WERI-Rb-1 (cell line): ENCODE data around the gene GADD45B.
A peak's percentile ranks its signal among the peaks of the same experiment; 100 is the strongest.
"Not testable (repeated sequence)": the region's sequence is repeated elsewhere in the genome, so short reads cannot be mapped to it uniquely, and the experiment has no call there.

Source experiments
- DNase-seq: peaks from one replicate; pipeline ENCODE4 v3.0.0-alpha.2; 2020
- H3K27ac ChIP-seq: fragments of 250-450 bp; sonication (Bioruptor Pico); 2 replicates; pipeline ENCODE4 v1.5.1; 2020; ENCODE audit warnings: mild to moderate bottlenecking, moderate library complexity
- H3K27me3 ChIP-seq: fragments of 250-450 bp; sonication (Bioruptor Pico); 2 replicates; pipeline ENCODE4 v1.5.1; 2021; ENCODE audit warnings: mild to moderate bottlenecking, low read depth, moderate library complexity; ENCODE audit not compliant: insufficient read depth, severe bottlenecking
- H3K36me3 ChIP-seq: fragments of 250-450 bp; sonication (Bioruptor Pico); 2 replicates; pipeline ENCODE4 v1.5.1; 2020; ENCODE audit warnings: mild to moderate bottlenecking, moderate library complexity
- H3K4me3 ChIP-seq: 2 replicates; pipeline ENCODE4 v1.5.1; 2011; ENCODE audit warnings: low read depth, mild to moderate bottlenecking, control low read depth, low read length
- H3K9me3 ChIP-seq: fragments of 250-450 bp; sonication (Bioruptor Pico); 2 replicates; pipeline ENCODE4 v1.5.1; 2021; ENCODE audit warnings: mild to moderate bottlenecking, moderate library complexity; ENCODE audit not compliant: severe bottlenecking
- TF ChIP-seq, protein P1 (sequence below): IDR thresholded peaks from 2 replicates; pipeline ENCODE4 v1.5.1; 2011; ENCODE audit warnings: low read depth, mild to moderate bottlenecking, control low read depth, inconsistent platforms, low read length

Gene GADD45B

DNA sequence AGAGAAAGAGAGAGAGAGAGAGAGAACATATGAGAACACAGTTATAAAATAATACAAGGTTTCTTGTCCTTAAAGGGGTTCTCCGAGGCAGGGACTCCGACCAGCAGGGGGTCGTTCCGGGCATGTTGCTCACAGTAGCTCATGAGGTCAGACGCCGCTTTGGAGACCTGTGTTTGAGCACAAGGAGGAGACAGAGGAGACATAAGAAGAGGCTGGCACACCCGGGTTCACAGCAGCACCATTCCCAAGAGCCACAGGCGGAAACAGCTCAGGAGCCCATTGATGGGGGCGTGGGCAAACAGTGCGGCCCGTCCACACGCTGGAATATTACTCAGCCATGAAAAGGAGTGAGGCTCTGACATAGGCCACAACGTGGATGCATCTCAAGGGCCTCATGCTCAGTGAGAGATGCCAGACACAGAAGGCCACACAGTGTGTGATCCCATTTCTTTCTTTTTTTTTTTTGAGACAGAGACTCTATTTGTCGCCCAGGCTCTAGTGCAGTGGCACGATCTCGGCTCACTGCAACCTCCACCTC, 39.1 kb downstream of the GADD45B start:
- Histone ChIP-seq H3K4me3 (no peak overlapping the region), H3K27me3 (no peaks in the 10 kb centered on the region), H3K27ac (no peak overlapping the region), H3K36me3 (no peaks in the 10 kb centered on the region), H3K9me3 (no peaks in the 10 kb centered on the region)
- TF ChIP-seq, protein P1, sequence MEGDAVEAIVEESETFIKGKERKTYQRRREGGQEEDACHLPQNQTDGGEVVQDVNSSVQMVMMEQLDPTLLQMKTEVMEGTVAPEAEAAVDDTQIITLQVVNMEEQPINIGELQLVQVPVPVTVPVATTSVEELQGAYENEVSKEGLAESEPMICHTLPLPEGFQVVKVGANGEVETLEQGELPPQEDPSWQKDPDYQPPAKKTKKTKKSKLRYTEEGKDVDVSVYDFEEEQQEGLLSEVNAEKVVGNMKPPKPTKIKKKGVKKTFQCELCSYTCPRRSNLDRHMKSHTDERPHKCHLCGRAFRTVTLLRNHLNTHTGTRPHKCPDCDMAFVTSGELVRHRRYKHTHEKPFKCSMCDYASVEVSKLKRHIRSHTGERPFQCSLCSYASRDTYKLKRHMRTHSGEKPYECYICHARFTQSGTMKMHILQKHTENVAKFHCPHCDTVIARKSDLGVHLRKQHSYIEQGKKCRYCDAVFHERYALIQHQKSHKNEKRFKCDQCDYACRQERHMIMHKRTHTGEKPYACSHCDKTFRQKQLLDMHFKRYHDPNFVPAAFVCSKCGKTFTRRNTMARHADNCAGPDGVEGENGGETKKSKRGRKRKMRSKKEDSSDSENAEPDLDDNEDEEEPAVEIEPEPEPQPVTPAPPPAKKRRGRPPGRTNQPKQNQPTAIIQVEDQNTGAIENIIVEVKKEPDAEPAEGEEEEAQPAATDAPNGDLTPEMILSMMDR: no peak
- DNase-seq: no peak

DNA sequence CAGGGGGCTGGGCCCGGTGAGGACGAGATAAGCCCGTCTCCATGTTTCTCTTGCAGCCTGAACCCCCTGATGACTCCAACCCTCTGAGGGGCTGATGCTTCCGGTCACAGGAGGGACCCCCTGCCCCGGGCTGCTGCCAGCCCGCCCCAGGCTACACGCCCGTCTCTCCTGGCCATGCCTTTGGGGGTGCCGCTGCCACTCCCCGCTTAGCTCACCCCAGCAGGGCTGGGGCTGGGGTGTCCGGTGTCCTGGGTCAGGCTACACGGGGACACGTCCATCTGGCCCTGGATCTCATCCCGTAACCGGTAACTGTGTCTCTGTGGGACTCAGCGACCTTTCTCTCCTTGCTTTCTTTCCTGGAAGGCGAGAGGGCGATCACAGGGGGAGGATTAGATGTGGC, 40.8 kb downstream of the GADD45B start:
- TF ChIP-seq, protein P1: no peak
- H3K9me3 ChIP-seq: no peaks in the 10 kb centered on the region
- peak overlapping the region; percentile 49 for H3K27ac ChIP-seq
- DNase-seq: no peak
- peak overlapping the region; percentile 37 for H3K4me3 ChIP-seq
- no peaks in the 10 kb centered on the region for H3K27me3 ChIP-seq
- H3K36me3 ChIP-seq: no peaks in the 10 kb centered on the region

DNA sequence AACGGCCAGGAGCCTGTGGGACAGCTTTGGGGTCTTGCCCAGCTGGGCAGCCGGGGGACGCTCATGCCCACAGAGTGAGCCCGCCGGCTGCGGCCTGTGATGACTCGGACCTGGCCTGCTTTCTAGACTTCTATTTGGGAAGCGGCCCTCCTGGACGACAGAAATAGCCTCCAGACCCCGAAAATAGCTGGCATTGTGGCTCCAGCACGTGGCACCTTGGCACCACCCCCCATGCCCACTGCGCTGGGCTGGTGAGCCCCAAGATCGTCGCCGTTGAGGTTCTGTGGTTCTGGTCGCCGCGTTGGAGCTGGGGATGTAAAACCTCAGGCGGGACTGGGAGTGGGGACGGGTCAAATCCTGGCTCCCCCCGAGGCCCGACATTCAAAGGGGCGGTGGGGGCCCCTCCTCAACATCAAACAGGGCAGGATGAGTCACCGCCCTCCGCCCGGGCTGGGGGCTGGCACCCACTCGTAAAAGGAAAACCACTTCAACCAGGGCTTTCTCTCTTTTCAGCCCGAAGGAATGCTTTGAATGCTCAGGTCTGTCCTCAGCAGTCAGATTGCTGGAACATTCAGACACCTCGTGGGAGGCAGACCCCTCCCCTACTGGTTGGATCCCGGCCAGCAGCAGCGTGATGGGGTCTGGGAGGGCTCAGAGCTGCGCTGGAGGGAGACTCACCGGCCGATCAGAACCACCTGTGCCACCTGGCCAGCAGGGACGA, 42.1 kb downstream of the GADD45B start:
- Histone ChIP-seq H3K9me3 (no peaks in the 10 kb centered on the region), H3K27me3 (no peaks in the 10 kb centered on the region), H3K4me3 (no peak overlapping the region), H3K27ac (no peak overlapping the region), H3K36me3 (no peaks in the 10 kb centered on the region)
- DNase-seq: no peak
- TF ChIP-seq, protein P1: no peak

DNA sequence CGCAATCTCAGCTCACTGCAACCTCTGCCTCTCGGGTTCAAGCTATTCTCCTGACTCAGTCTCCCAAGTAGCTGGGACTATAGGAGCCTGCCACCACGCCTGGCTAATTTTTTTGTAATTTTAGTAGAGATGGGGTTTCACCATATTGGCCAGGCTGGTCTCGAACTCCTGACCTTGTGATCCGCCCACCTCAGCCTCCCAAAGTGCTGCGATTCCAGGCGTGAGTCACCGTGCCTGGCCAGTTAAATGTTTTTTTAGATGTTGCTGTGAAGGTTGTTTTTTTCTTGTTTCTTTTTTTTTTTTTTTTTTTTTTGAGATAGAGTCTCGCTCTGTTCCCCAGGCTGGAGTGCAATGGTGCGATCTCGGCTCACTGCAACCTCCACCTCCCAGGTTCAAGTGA, 42.9 kb downstream of the GADD45B start:
- DNase-seq, H3K27ac ChIP-seq, H3K4me3 ChIP-seq, H3K36me3 ChIP-seq, H3K27me3 ChIP-seq, H3K9me3 ChIP-seq: not testable (repeated sequence)

DNA sequence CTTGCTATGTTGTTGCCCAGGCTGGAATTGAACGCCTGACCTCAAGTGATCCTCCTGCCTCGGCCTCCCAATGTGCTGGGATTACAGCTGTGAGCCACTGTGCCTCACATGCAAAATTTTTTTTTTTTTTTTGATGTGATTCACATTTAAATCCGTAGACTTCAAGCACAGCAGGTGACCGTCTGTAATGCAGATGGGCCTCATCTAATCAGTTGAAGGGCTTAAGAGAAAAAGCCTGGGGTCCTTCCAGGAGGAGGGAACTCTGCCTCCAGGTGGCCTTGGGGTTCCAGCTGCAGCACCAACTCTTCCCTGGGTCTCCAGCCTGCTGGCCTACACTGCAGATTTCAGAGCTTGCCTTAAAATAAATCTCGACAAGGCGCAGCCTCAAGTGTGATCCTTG, 43.6 kb downstream of the GADD45B start:
- H3K27ac ChIP-seq: no peak overlapping the region
- no peak for DNase-seq
- no peak overlapping the region for H3K4me3 ChIP-seq
- H3K27me3 ChIP-seq: no peaks in the 10 kb centered on the region
- H3K36me3 ChIP-seq: no peaks in the 10 kb centered on the region
- H3K9me3 ChIP-seq: no peaks in the 10 kb centered on the region
- TF ChIP-seq, protein P1: no peak

DNA sequence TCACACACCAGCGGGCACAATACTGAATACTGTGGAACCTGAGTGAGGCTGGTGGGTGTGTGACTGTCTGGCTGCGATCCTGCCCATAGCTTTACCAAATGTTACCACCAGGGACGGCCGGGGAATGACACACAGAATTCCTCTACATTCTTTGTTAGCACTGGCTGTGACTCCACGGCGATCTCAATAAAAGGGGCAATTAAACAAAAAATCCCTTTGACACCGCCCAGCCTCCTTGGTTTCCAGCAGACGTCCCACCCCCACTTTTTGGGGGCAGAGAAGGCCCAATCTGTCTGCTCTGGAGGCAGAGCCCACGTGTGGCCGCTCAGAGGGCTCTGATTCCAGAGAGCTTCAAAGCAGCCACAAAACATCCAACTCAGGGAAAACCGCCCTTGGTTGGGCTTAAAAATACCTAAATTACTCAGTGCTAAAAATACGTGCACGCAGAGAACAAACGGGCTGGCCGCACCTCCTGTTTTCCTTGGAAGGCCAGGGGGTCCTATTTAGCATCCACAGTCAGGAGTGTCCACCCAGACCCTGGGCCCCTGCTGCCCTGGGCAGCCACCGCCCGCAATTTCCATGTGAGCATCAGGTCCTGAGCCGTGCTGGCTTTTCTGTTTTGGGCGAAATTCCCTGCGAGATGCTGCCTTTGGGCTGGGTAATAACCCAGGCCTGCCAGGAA, 47.8 kb downstream of the GADD45B start:
- TF ChIP-seq, protein P1: no peak
- Histone ChIP-seq H3K9me3 (no peaks in the 10 kb centered on the region), H3K4me3 (no peak overlapping the region), H3K27me3 (no peaks in the 10 kb centered on the region), H3K36me3 (no peaks in the 10 kb centered on the region), H3K27ac (no peak overlapping the region)
- no peak for DNase-seq
